ENCODE results near the gene HES3. TPM values are rescaled to one million over a fixed set of nuclear protein-coding genes. Genes with fewer than 3 reads are reported as not detected.

HES3 gene
- total and polyA plus RNA-seq, 2 donors (not counting 1 experiment from before 2014, with no cell fraction given), result not detected

- H3K4me2 ChIP-seq (replicated peaks; ENCODE audit: low read depth, low read length, poor library complexity, severe bottlenecking), result no peak overlapping the region
- no peak overlapping the region for H3K27ac ChIP-seq (ENCODE audit: low read length in 2 of 2)
- no peaks in the 10 kb centered on the region for H3K9me3 Mint-ChIP-seq (ENCODE audit: insufficient read depth)
- H3K27me3 Mint-ChIP-seq, result peaks cover 39% of the 10 kb centered on the region
- H3K4me3 ChIP-seq (ENCODE audit: control extremely low read depth in 1 of 5, extremely low read depth in 1 of 5, insufficient read depth in 1 of 5, low read depth in 2 of 5, low read length in 4 of 5), result no peak overlapping the region
- H3K27me3 ChIP-seq (replicated peaks in 1 of 4; ENCODE audit: control extremely low read depth in 1 of 4, control insufficient read depth in 3 of 4, insufficient read depth in 4 of 4, low read length in 3 of 4), result peaks cover 0 to 41% (median 10%) of the 10 kb centered on the region in 4 experiments
- CTCF ChIA-PET, result no interaction called here
- H2AFZ ChIP-seq (ENCODE audit: insufficient read depth, low read depth, low read length, poor library complexity, severe bottlenecking), result no peak overlapping the region
- no peaks in the 10 kb centered on the region for H3K36me3 ChIP-seq (replicated peaks in 1 of 2; ENCODE audit: control extremely low read depth in 1 of 2, control insufficient read depth in 1 of 2, extremely low read depth in 1 of 2, insufficient read depth in 2 of 2, low read length in 1 of 2)
- no peaks in the 10 kb centered on the region for H3K79me2 ChIP-seq (ENCODE audit: control insufficient read depth, insufficient read depth, low read length)
- no peak overlapping the region for H3K27ac Mint-ChIP-seq
- DNase-seq (no peak), ATAC-seq (ENCODE audit: low read depth) (no peak)
- WGBS (ENCODE audit: insufficient coverage), result 67% methylated on average over 13 of the region's 15 CpGs
- H3K9ac ChIP-seq (ENCODE audit: low read length), result no peak overlapping the region
- POLR2A ChIA-PET, result no interaction called here
- H4K20me1 ChIP-seq (ENCODE audit: control insufficient read depth, insufficient read depth, low read length, poor library complexity, severe bottlenecking), result no peaks in the 10 kb centered on the region
- peaks cover 3 to 8% of the 10 kb centered on the region in 2 donors for H3K4me1 ChIP-seq (ENCODE audit: control insufficient read depth in 2 of 2, insufficient read depth in 2 of 2, low read length in 2 of 2)
- TF ChIP-seq CTCF (IDR thresholded peaks at IDR 0.05), result no peak
- no peak for TF ChIP-seq EZH2 (IDR thresholded peaks at IDR 0.05; ENCODE audit: borderline replicate concordance, insufficient read depth, low read depth, low read length, poor library complexity, severe bottlenecking)
- no peak overlapping the region for H3K4me3 Mint-ChIP-seq
- peaks cover 0 to 3% (median 0%) of the 10 kb centered on the region in 3 donors for H3K9me3 ChIP-seq (ENCODE audit: control extremely low read depth in 1 of 3, control insufficient read depth in 2 of 3, insufficient read depth in 1 of 3, low read length in 2 of 3)
- intact Hi-C loops (cut with micrococcal nuclease), result no loop called here
- peaks cover 6% of the 10 kb centered on the region for H3K4me1 Mint-ChIP-seq
Observed at GRCh38 chr1:6251681-6252373, 7.8 kb downstream of the HES3 start.

GRCh38 chr1:6252374-6252710, 8.4 kb downstream of the HES3 start:
- no peak overlapping the region for H3K4me2 ChIP-seq (replicated peaks; ENCODE audit: low read depth, low read length, poor library complexity, severe bottlenecking)
- peaks cover 3 to 5% of the 10 kb centered on the region in 2 donors for H3K4me1 ChIP-seq (ENCODE audit: control insufficient read depth in 2 of 2, insufficient read depth in 2 of 2, low read length in 2 of 2)
- Mint-ChIP-seq H3K27ac (no peak overlapping the region), H3K4me1 (peaks cover 4% of the 10 kb centered on the region), H3K4me3 (no peak overlapping the region), H3K9me3 (ENCODE audit: insufficient read depth) (no peaks in the 10 kb centered on the region), H3K27me3 (peaks cover 35% of the 10 kb centered on the region)
- 86% methylated on average over 4 of the region's 4 CpGs for WGBS (ENCODE audit: insufficient coverage)
- no peak overlapping the region for H3K4me3 ChIP-seq (ENCODE audit: control extremely low read depth in 1 of 5, extremely low read depth in 1 of 5, insufficient read depth in 1 of 5, low read depth in 2 of 5, low read length in 4 of 5)
- H3K27ac ChIP-seq (ENCODE audit: low read length in 2 of 2), result no peak overlapping the region
- no peaks in the 10 kb centered on the region for H3K36me3 ChIP-seq (replicated peaks in 1 of 2; ENCODE audit: control extremely low read depth in 1 of 2, control insufficient read depth in 1 of 2, extremely low read depth in 1 of 2, insufficient read depth in 2 of 2, low read length in 1 of 2)
- H2AFZ ChIP-seq (ENCODE audit: insufficient read depth, low read depth, low read length, poor library complexity, severe bottlenecking), result no peak overlapping the region
- ATAC-seq (ENCODE audit: low read depth) (no peak), DNase-seq (no peak)
- no peaks in the 10 kb centered on the region for H3K9me3 ChIP-seq (ENCODE audit: control extremely low read depth in 1 of 3, control insufficient read depth in 2 of 3, insufficient read depth in 1 of 3, low read length in 2 of 3)
- intact Hi-C loops (cut with micrococcal nuclease), result no loop called here
- H3K79me2 ChIP-seq (ENCODE audit: control insufficient read depth, insufficient read depth, low read length), result no peaks in the 10 kb centered on the region
- no peak overlapping the region for H3K9ac ChIP-seq (ENCODE audit: low read length)
- TF ChIP-seq EZH2 (IDR thresholded peaks at IDR 0.05; ENCODE audit: borderline replicate concordance, insufficient read depth, low read depth, low read length, poor library complexity, severe bottlenecking) (no peak), CTCF (IDR thresholded peaks at IDR 0.05) (no peak)
- H3K27me3 ChIP-seq (replicated peaks in 1 of 4; ENCODE audit: control extremely low read depth in 1 of 4, control insufficient read depth in 3 of 4, insufficient read depth in 4 of 4, low read length in 3 of 4), result peaks cover 0 to 39% (median 7%) of the 10 kb centered on the region in 4 experiments
- ChIA-PET CTCF (no interaction called here), POLR2A (no interaction called here)
- H4K20me1 ChIP-seq (ENCODE audit: control insufficient read depth, insufficient read depth, low read length, poor library complexity, severe bottlenecking), result no peaks in the 10 kb centered on the region
